ENCODE results near the gene TRABD2A. TPM values are rescaled to one million over a fixed set of nuclear protein-coding genes. Genes with fewer than 3 reads are reported as not detected.
"Not testable (repeated sequence)": the region's sequence is repeated elsewhere in the genome, so short reads cannot be mapped to it uniquely, and the experiment has no call there.

Gene TRABD2A
- total RNA-seq, 1 experiment from 2014 or later = 1.7 TPM

DNA sequence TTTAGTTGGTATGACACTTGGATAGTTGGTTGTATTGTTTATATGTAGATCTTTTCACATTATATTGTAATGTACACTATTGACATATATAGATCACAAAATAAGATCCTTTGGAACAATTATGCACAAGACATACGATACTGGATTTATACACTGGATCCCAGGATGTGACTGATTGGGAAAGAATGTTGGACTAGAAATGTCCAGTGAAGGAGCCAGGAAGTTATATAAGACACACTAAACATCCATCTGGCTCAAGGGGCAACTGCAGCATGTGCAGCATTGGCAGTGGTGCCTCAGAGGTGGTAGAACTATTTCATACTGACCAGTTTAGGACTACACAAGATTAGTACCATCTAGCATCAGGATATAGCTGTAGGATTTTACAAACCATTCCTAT lies 104.9 kb downstream of the TRABD2A start:
- Histone ChIP-seq H2BK15ac (ENCODE audit: low read depth, low read length) (no peak overlapping the region), H3K4me1 (ENCODE audit: insufficient read depth, low read length) (no peaks in the 10 kb centered on the region), H2AK5ac (ENCODE audit: insufficient read length, low read length) (no peak overlapping the region), H4K20me1 (ENCODE audit: control insufficient read depth, insufficient read depth, insufficient read length) (no peaks in the 10 kb centered on the region), H3K9me3 (ENCODE audit: control insufficient read depth, low read depth, low read length) (no peaks in the 10 kb centered on the region), H3K4me2 (ENCODE audit: insufficient read depth, insufficient read length, low read length) (no peak overlapping the region), H2BK20ac (ENCODE audit: low read depth, low read length, poor library complexity, severe bottlenecking) (no peak overlapping the region), H2AFZ (ENCODE audit: low read length) (no peak overlapping the region), H2BK5ac (ENCODE audit: insufficient read length, low read length) (no peak overlapping the region), H4K91ac (ENCODE audit: insufficient read length, low read depth, low read length) (no peak overlapping the region), H3K14ac (ENCODE audit: insufficient read depth, low read length) (no peak overlapping the region), H3T11ph (ENCODE audit: low read length) (no peak overlapping the region), H2BK120ac (ENCODE audit: low read depth, low read length, poor library complexity, severe bottlenecking) (no peak overlapping the region), H3K27me3 (ENCODE audit: insufficient read depth, low read length) (no peaks in the 10 kb centered on the region), H3K9ac (ENCODE audit: extremely low read depth, insufficient read length, low read length) (no peak overlapping the region), H4K8ac (replicated peaks; ENCODE audit: insufficient read length, low read depth, low read length) (no peak overlapping the region), H3K18ac (ENCODE audit: insufficient read length, low read depth, low read length) (no peak overlapping the region), H3K79me2 (ENCODE audit: insufficient read depth, low read length) (no peaks in the 10 kb centered on the region), H3K23me2 (ENCODE audit: insufficient read length, low read depth, low read length, poor library complexity, severe bottlenecking) (no peaks in the 10 kb centered on the region), H3K56ac (ENCODE audit: insufficient read length, low read depth, low read length) (no peak overlapping the region), H2BK12ac (ENCODE audit: insufficient read length, low read depth, low read length) (no peak overlapping the region), H3K79me1 (ENCODE audit: insufficient read depth, low read depth, low read length, poor library complexity, severe bottlenecking) (no peaks in the 10 kb centered on the region), H4K5ac (ENCODE audit: insufficient read length, low read depth, low read length) (no peak overlapping the region), H3K27ac (ENCODE audit: insufficient read length, low read depth, low read length) (no peak overlapping the region), H3K23ac (ENCODE audit: insufficient read length, low read depth, low read length) (no peak overlapping the region), H3K4ac (ENCODE audit: low read depth, low read length) (no peak overlapping the region)
- Mint-ChIP-seq H3K9me3 (peaks cover 38 to 44% of the 10 kb centered on the region in 2 experiments), H3K4me1 (no peaks in the 10 kb centered on the region), H3K36me3 (ENCODE audit: insufficient read depth in 1 of 3, low read depth in 3 of 3) (peaks cover 11 to 28% (median 12%) of the 10 kb centered on the region in 3 experiments), H3K27ac (no peak overlapping the region), H3K4me3 (no peak overlapping the region), H3K27me3 (ENCODE audit: low read depth) (peaks cover 2% of the 10 kb centered on the region; the same call in 1 of the 2 replicates)
- DNase-seq = no peak
- TF ChIP-seq, protein P1, sequence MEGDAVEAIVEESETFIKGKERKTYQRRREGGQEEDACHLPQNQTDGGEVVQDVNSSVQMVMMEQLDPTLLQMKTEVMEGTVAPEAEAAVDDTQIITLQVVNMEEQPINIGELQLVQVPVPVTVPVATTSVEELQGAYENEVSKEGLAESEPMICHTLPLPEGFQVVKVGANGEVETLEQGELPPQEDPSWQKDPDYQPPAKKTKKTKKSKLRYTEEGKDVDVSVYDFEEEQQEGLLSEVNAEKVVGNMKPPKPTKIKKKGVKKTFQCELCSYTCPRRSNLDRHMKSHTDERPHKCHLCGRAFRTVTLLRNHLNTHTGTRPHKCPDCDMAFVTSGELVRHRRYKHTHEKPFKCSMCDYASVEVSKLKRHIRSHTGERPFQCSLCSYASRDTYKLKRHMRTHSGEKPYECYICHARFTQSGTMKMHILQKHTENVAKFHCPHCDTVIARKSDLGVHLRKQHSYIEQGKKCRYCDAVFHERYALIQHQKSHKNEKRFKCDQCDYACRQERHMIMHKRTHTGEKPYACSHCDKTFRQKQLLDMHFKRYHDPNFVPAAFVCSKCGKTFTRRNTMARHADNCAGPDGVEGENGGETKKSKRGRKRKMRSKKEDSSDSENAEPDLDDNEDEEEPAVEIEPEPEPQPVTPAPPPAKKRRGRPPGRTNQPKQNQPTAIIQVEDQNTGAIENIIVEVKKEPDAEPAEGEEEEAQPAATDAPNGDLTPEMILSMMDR (conservative IDR thresholded peaks at IDR 0.05) = no peak
- no CpG with 5 or more reads among the region's 1 CpG for WGBS (ENCODE audit: extremely low coverage, insufficient read length, low lambda C conversion rate)

DNA sequence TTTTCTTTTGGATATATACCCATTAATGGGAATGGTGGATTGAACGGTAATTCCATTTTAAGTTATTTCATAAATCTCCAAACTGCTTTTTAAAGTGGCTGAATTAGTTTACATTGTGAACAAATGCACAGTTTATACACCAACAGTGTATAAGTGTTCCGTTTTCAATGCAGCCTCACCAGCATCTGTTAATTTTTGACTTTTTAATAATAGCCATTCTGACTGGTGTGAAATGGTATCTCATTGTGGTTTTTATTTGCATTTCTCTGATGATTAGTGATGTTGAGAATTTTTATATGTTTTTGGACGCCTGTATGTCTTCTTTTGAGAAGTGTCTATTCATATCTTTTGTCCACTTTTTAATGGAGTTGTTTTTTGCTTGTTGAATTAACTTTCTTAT lies 107.3 kb downstream of the TRABD2A start:
- not testable (repeated sequence) for H3K56ac ChIP-seq (ENCODE audit: insufficient read length, low read depth, low read length); H2BK15ac ChIP-seq (ENCODE audit: low read depth, low read length); H4K91ac ChIP-seq (ENCODE audit: insufficient read length, low read depth, low read length); H4K5ac ChIP-seq (ENCODE audit: insufficient read length, low read depth, low read length); DNase-seq; H4K20me1 ChIP-seq (ENCODE audit: control insufficient read depth, insufficient read depth, insufficient read length); H3K4me1 Mint-ChIP-seq; H3K23me2 ChIP-seq (ENCODE audit: insufficient read length, low read depth, low read length, poor library complexity, severe bottlenecking); H3K27ac ChIP-seq (ENCODE audit: insufficient read length, low read depth, low read length); H3K79me1 ChIP-seq (ENCODE audit: insufficient read depth, low read depth, low read length, poor library complexity, severe bottlenecking); H3K18ac ChIP-seq (ENCODE audit: insufficient read length, low read depth, low read length); H3K14ac ChIP-seq (ENCODE audit: insufficient read depth, low read length); H2AK5ac ChIP-seq (ENCODE audit: insufficient read length, low read length); H3K79me2 ChIP-seq (ENCODE audit: insufficient read depth, low read length); H3K23ac ChIP-seq (ENCODE audit: insufficient read length, low read depth, low read length); H2BK12ac ChIP-seq (ENCODE audit: insufficient read length, low read depth, low read length); H3K4ac ChIP-seq (ENCODE audit: low read depth, low read length); H3K9me3 ChIP-seq (ENCODE audit: control insufficient read depth, low read depth, low read length); H3K4me1 ChIP-seq (ENCODE audit: insufficient read depth, low read length); H4K8ac ChIP-seq (replicated peaks; ENCODE audit: insufficient read length, low read depth, low read length); H3T11ph ChIP-seq (ENCODE audit: low read length); H2AFZ ChIP-seq (ENCODE audit: low read length); H3K27ac Mint-ChIP-seq; H3K9ac ChIP-seq (ENCODE audit: extremely low read depth, insufficient read length, low read length); H2BK20ac ChIP-seq (ENCODE audit: low read depth, low read length, poor library complexity, severe bottlenecking); H3K27me3 Mint-ChIP-seq (ENCODE audit: low read depth); H3K4me2 ChIP-seq (ENCODE audit: insufficient read depth, insufficient read length, low read length); H2BK120ac ChIP-seq (ENCODE audit: low read depth, low read length, poor library complexity, severe bottlenecking); H3K27me3 ChIP-seq (ENCODE audit: insufficient read depth, low read length); H2BK5ac ChIP-seq (ENCODE audit: insufficient read length, low read length); H3K4me3 Mint-ChIP-seq
- no CpG with 5 or more reads among the region's 3 CpGs for WGBS (ENCODE audit: extremely low coverage, insufficient read length, low lambda C conversion rate)
- H3K36me3 Mint-ChIP-seq (ENCODE audit: insufficient read depth in 1 of 3, low read depth in 3 of 3) = peaks cover 11 to 29% (median 15%) of the 10 kb centered on the region in 3 experiments
- peaks cover 42 to 49% of the 10 kb centered on the region in 2 experiments for H3K9me3 Mint-ChIP-seq
